WTC11 (cell line): ENCODE results near the gene TUBB. TPM values are rescaled to one million over a fixed set of nuclear protein-coding genes. Genes with fewer than 3 reads are reported as not detected.

Experiments
- ATAC-seq: fragments of 200-7000 bp; cut with Tn5 transposase; 2 replicates; pipeline ENCODE4 v1.10.0; 2021; ENCODE audit warnings: mild to moderate bottlenecking, moderate library complexity
- CTCF ChIA-PET: fragments of 300-600 bp; sonication (Branson Sonifier 250); formaldehyde crosslinking; loops from one replicate; lab custom pipeline; 2021; ENCODE audit warnings: antibody characterized with exemption; lab: Charles Lee
- POLR2A ChIA-PET: fragments of 350-600 bp; sonication (Branson Sonifier 250); formaldehyde crosslinking; loops from one replicate; lab custom pipeline; 2021; ENCODE audit warnings: antibody characterized with exemption; lab: Charles Lee
- DNase-seq: peaks from one replicate; pipeline ENCODE4 v3.0.0; 2021; ENCODE audit warnings: low spot score
- H3K27ac Mint-ChIP-seq: 2 replicates; pipeline ENCODE4 v1.8.0; 2021; ENCODE audit warnings: mixed read lengths
- H3K27me3 Mint-ChIP-seq: 2 replicates; pipeline ENCODE4 v1.8.0; 2021; ENCODE audit warnings: low read depth, mild to moderate bottlenecking, moderate library complexity, mixed read lengths
- H3K36me3 Mint-ChIP-seq: 2 replicates; pipeline ENCODE4 v1.8.0; 2021; ENCODE audit warnings: mixed read lengths
- H3K4me1 Mint-ChIP-seq: 2 replicates; pipeline ENCODE4 v1.8.0; 2022; ENCODE audit warnings: mixed read lengths
- H3K4me3 Mint-ChIP-seq: 2 replicates; pipeline ENCODE4 v1.8.0; 2021; ENCODE audit warnings: mild to moderate bottlenecking, moderate library complexity, mixed read lengths
- H3K9me3 Mint-ChIP-seq: 2 replicates; pipeline ENCODE4 v1.8.0; 2021; ENCODE audit warnings: mixed read lengths
- ATF6 ChIP-seq: sonication (generic); formaldehyde crosslinking; IDR thresholded peaks from 2 replicates; pipeline ENCODE4 v1.8.1; 2023; ENCODE audit warnings: mild to moderate bottlenecking, missing genetic modification reagents
- E2F5 ChIP-seq: sonication (generic); formaldehyde crosslinking; IDR thresholded peaks from 2 replicates; pipeline ENCODE4 v1.8.1; 2022; ENCODE audit warnings: mild to moderate bottlenecking, moderate library complexity, missing genetic modification reagents
- IRF2 ChIP-seq: sonication (generic); formaldehyde crosslinking; IDR thresholded peaks from 2 replicates; pipeline ENCODE4 v1.8.0; 2022; ENCODE audit warnings: low read depth, missing genetic modification reagents, borderline replicate concordance
- JAZF1 ChIP-seq: fragments of 250-450 bp; sonication (Bioruptor Pico); IDR thresholded peaks from 2 replicates; pipeline ENCODE4 v1.9.0; 2021; ENCODE audit warnings: moderate library complexity, mild to moderate bottlenecking, inconsistent platforms
- MAX ChIP-seq: sonication (generic); formaldehyde crosslinking; IDR thresholded peaks from 2 replicates; pipeline ENCODE4 v1.8.0; 2022; ENCODE audit warnings: mild to moderate bottlenecking, missing genetic modification reagents
- NFE2L1 ChIP-seq: sonication (generic); formaldehyde crosslinking; IDR thresholded peaks from 2 replicates; pipeline ENCODE4 v1.8.1; 2023; ENCODE audit warnings: missing genetic modification reagents
- NFYB ChIP-seq: sonication (generic); formaldehyde crosslinking; conservative IDR thresholded peaks from 2 replicates; pipeline ENCODE4 v1.8.0; 2022; ENCODE audit warnings: low read depth, missing genetic modification reagents
- NR1H2 ChIP-seq: sonication (generic); formaldehyde crosslinking; IDR thresholded peaks from 2 replicates; pipeline ENCODE4 v1.9.0; 2021; ENCODE audit warnings: mild to moderate bottlenecking, moderate library complexity, missing genetic modification reagents
- NR3C1 ChIP-seq: sonication (generic); formaldehyde crosslinking; conservative IDR thresholded peaks from 2 replicates; pipeline ENCODE4 v1.8.1; 2023; ENCODE audit warnings: low read depth, mild to moderate bottlenecking, missing genetic modification reagents
- SMAD3 ChIP-seq: sonication (generic); formaldehyde crosslinking; IDR thresholded peaks from 2 replicates; pipeline ENCODE4 v1.8.0; 2022; ENCODE audit warnings: missing genetic modification reagents, mild to moderate bottlenecking, borderline replicate concordance
- SMAD4 ChIP-seq: sonication (generic); formaldehyde crosslinking; IDR thresholded peaks from 2 replicates; pipeline ENCODE4 v1.8.0; 2022; ENCODE audit warnings: mild to moderate bottlenecking, missing genetic modification reagents
- SP1 ChIP-seq: sonication (generic); formaldehyde crosslinking; conservative IDR thresholded peaks from 2 replicates; pipeline ENCODE4 v1.8.1; 2022; ENCODE audit warnings: missing genetic modification reagents
- STAT6 ChIP-seq: sonication (generic); formaldehyde crosslinking; conservative IDR thresholded peaks from 2 replicates; pipeline ENCODE4 v1.8.1; 2023; ENCODE audit warnings: mild to moderate bottlenecking, low read depth, missing genetic modification reagents, moderate library complexity
- TEAD1 ChIP-seq: sonication (generic); formaldehyde crosslinking; IDR thresholded peaks from 2 replicates; pipeline ENCODE4 v1.8.0; 2022; ENCODE audit warnings: mild to moderate bottlenecking, missing genetic modification reagents
- ZBTB21 ChIP-seq: sonication (generic); formaldehyde crosslinking; IDR thresholded peaks from 2 replicates; pipeline ENCODE4 v1.8.1; 2023; ENCODE audit warnings: mild to moderate bottlenecking, missing genetic modification reagents, borderline replicate concordance
- ZBTB43 ChIP-seq: sonication (generic); formaldehyde crosslinking; IDR thresholded peaks from 2 replicates; pipeline ENCODE4 v1.8.1; 2023; ENCODE audit warnings: mild to moderate bottlenecking, missing genetic modification reagents
- ZNF121 ChIP-seq: sonication (generic); formaldehyde crosslinking; IDR thresholded peaks from 2 replicates; pipeline ENCODE4 v1.8.0; 2023; ENCODE audit warnings: missing genetic modification reagents
- ZNF138 ChIP-seq: sonication (generic); formaldehyde crosslinking; conservative IDR thresholded peaks from 2 replicates; pipeline ENCODE4 v1.8.1; 2022; ENCODE audit warnings: mild to moderate bottlenecking, moderate library complexity, missing genetic modification reagents
- ZNF416 ChIP-seq: fragments of 250-450 bp; sonication (Bioruptor Pico); IDR thresholded peaks from 2 replicates; pipeline ENCODE4 v1.9.0; 2021; ENCODE audit warnings: mild to moderate bottlenecking, inconsistent platforms
- ZNF423 ChIP-seq: fragments of 250-450 bp; sonication (Bioruptor Pico); IDR thresholded peaks from 2 replicates; pipeline ENCODE4 v2.1.2; 2022; ENCODE audit warnings: mild to moderate bottlenecking, moderate library complexity
- ZNF512 ChIP-seq: sonication (generic); formaldehyde crosslinking; IDR thresholded peaks from 2 replicates; pipeline ENCODE4 v1.8.1; 2022; ENCODE audit warnings: missing genetic modification reagents, borderline replicate concordance
- total RNA-seq: library from RNA; stranded (reverse); gene quantifications from 3 replicates; pipeline ENCODE4 v1.2.3, GENCODE V29; 2021

Gene TUBB
- total RNA-seq, 1 experiment from 2014 or later, result 1,503 TPM

- Mint-ChIP-seq H3K9me3 (peaks cover 6% of the 10 kb centered on the region; the same call in 1 of the 2 replicates), H3K4me1 (peaks cover 59% of the 10 kb centered on the region), H3K27me3 (no peaks in the 10 kb centered on the region; the same call in 1 of the 2 replicates), H3K36me3 (peaks cover 4% of the 10 kb centered on the region; the same call in 1 of the 2 replicates), H3K27ac (peak overlapping the region; percentile 46; the same call in 1 of the 2 replicates), H3K4me3 (no peak overlapping the region)
- no peak for ATAC-seq
- ChIA-PET POLR2A (interaction anchor here (1.7 kb wide), 1 partner anchor 23 kb away, joined by 3 read pairs; the partner anchor contains the start of gene IER3), CTCF (interaction anchor here (1.0 kb wide), 1 partner anchor 88 kb away, joined by 4 read pairs; no protein-coding TSS in a partner anchor)
- DNase-seq, result no peak
- no peak for TF ChIP-seq STAT6
- TF ChIP-seq TEAD1 (CRISPR knock-in tag), result no peak
- TF ChIP-seq ZNF512 (CRISPR knock-in tag), result no peak
- TF ChIP-seq NFYB (CRISPR knock-in tag), result no peak
- no peak for TF ChIP-seq ZNF423 (CRISPR knock-in tag)
- TF ChIP-seq SMAD4 (CRISPR knock-in tag), result no peak
- no peak for TF ChIP-seq ZNF416
- no peak for TF ChIP-seq E2F5 (CRISPR knock-in tag)
- no peak for TF ChIP-seq ZNF138 (CRISPR knock-in tag)
- no peak for TF ChIP-seq NR1H2
- no peak for TF ChIP-seq ZBTB21 (CRISPR knock-in tag)
- no peak for TF ChIP-seq SP1 (CRISPR knock-in tag)
- no peak for TF ChIP-seq JAZF1 (CRISPR knock-in tag)
- no peak for TF ChIP-seq IRF2 (CRISPR knock-in tag)
- no peak; the same call in 1 of the 2 replicates for TF ChIP-seq ZNF121 (CRISPR knock-in tag)
- TF ChIP-seq SMAD3 (CRISPR knock-in tag), result no peak
Measured at GRCh38 chr6:30767158-30767943, 47.2 kb downstream of the TUBB start.

GRCh38 chr6:30767944-30768301 is 47.8 kb downstream of the TUBB start:
- Mint-ChIP-seq H3K36me3 (peaks cover 4% of the 10 kb centered on the region; the same call in 1 of the 2 replicates), H3K4me1 (peaks cover 59% of the 10 kb centered on the region), H3K4me3 (no peak overlapping the region), H3K27me3 (no peaks in the 10 kb centered on the region; the same call in 1 of the 2 replicates), H3K27ac (no peak overlapping the region), H3K9me3 (peaks cover 8% of the 10 kb centered on the region; the same call in 1 of the 2 replicates)
- no peak for DNase-seq
- POLR2A ChIA-PET, result interaction anchor here (1.7 kb wide), 1 partner anchor 23 kb away, joined by 3 read pairs; the partner anchor contains the start of gene IER3
- ATAC-seq, result no peak
- CTCF ChIA-PET, result no interaction called here
- TF ChIP-seq NR3C1 (no peak), MAX (CRISPR knock-in tag) (no peak), ZBTB43 (no peak), NFE2L1 (CRISPR knock-in tag) (no peak), ATF6 (CRISPR knock-in tag) (no peak)
- TF ChIP-seq, all 79 proteins: peak for 0
